PC-9 (cell line): ENCODE data around the gene OCA2. TPM values are rescaled to one million over a fixed set of nuclear protein-coding genes. Genes with fewer than 3 reads are reported as not detected.

Experiments
- BruUV-seq: library from RNA; stranded (reverse); fragments of 400-500 nt; replicated peaks from 2 replicates; lab custom pipeline; 2021; lab: Mats Ljungman, UMichigan
- CTCF ChIA-PET: fragments of 300-600 bp; sonication (Branson Sonifier 250); formaldehyde crosslinking; loops from one replicate; lab custom pipeline; 2022; ENCODE audit warnings: antibody characterized with exemption; lab: Charles Lee
- POLR2A ChIA-PET: fragments of 300-600 bp; sonication (Branson Sonifier 250); formaldehyde crosslinking; loops from one replicate; lab custom pipeline; 2022; ENCODE audit warnings: antibody characterized with exemption; ENCODE audit not compliant: unreplicated experiment; lab: Charles Lee
- DNase-seq, 2 experiments: peaks; one replicate each; pipeline versions ENCODE4 v3.0.0 to v3.0.0-alpha.2; 2015 to 2022; ENCODE audit warnings: mixed read lengths in 1 of 2
- H2AFZ ChIP-seq: fragments of 200-600 bp; sonication (generic); 2 replicates; pipeline ENCODE4 v1.8.1; 2017; ENCODE audit warnings: antibody characterized with exemption
- H3F3A ChIP-seq: fragments of 200-600 bp; sonication (generic); 2 replicates; pipeline ENCODE4 v1.8.1; 2017; ENCODE audit warnings: antibody characterized with exemption, mild to moderate bottlenecking, low read depth; ENCODE audit not compliant: insufficient read depth
- H3K27ac ChIP-seq: fragments of 200-600 bp; sonication (generic); 2 replicates; pipeline ENCODE4 v1.6.1; 2016; ENCODE audit warnings: mixed run types
- H3K27me3 ChIP-seq: fragments of 200-600 bp; sonication (generic); 2 replicates; pipeline ENCODE4 v1.6.1; 2016; ENCODE audit warnings: low read depth, mixed run types; ENCODE audit not compliant: insufficient read depth
- H3K36me3 ChIP-seq: fragments of 200-600 bp; sonication (generic); 2 replicates; pipeline ENCODE4 v1.6.1; 2016; ENCODE audit warnings: low read depth, mixed run types
- H3K4me1 ChIP-seq: fragments of 200-600 bp; sonication (generic); replicated peaks from 2 replicates; pipeline ENCODE4 v1.6.1; 2016; ENCODE audit warnings: mixed run types; ENCODE audit not compliant: insufficient read depth
- H3K4me2 ChIP-seq: fragments of 200-600 bp; sonication (generic); 2 replicates; pipeline ENCODE4 v1.6.1; 2017; ENCODE audit warnings: mixed run types
- H3K4me3 ChIP-seq: fragments of 200-600 bp; sonication (generic); 2 replicates; pipeline ENCODE4 v1.6.1; 2016; ENCODE audit warnings: mixed run types
- H3K79me2 ChIP-seq: fragments of 200-600 bp; sonication (generic); 2 replicates; pipeline ENCODE4 v1.6.1; 2017; ENCODE audit warnings: low read depth, mixed run types
- H3K9me2 ChIP-seq: fragments of 200-600 bp; sonication (generic); 2 replicates; pipeline ENCODE4 v1.8.1; 2017; ENCODE audit warnings: mild to moderate bottlenecking; ENCODE audit not compliant: insufficient read depth
- H3K9me3 ChIP-seq: fragments of 200-600 bp; sonication (generic); 2 replicates; pipeline ENCODE4 v1.8.1; 2016; ENCODE audit warnings: low read depth; ENCODE audit not compliant: insufficient read depth
- H4K20me1 ChIP-seq: fragments of 200-600 bp; sonication (generic); 2 replicates; pipeline ENCODE4 v1.8.1; 2017; ENCODE audit not compliant: insufficient read depth
- CTCF ChIP-seq: fragments of 200-600 bp; sonication (generic); conservative IDR thresholded peaks from 2 replicates; pipeline ENCODE4 v1.6.1; 2017; ENCODE audit warnings: mixed run types, antibody characterized with exemption, mild to moderate bottlenecking, moderate library complexity
- EZH2 ChIP-seq: fragments of 200-600 bp; sonication (generic); IDR thresholded peaks from 2 replicates; pipeline ENCODE4 v1.8.0; 2017; ENCODE audit warnings: antibody characterized with exemption, low read depth
- intact Hi-C: fragments of 100-400 bp; cut with micrococcal nuclease; formaldehyde crosslinking; loops from one replicate; pipeline ENCODE4 v1.10.0; 2022; ENCODE audit not compliant: unreplicated experiment
- total RNA-seq: library from RNA; stranded (reverse); gene quantifications from 2 replicates; pipeline ENCODE4 v1.2.3, GENCODE V29; 2021

The OCA2 gene
- total RNA-seq, 1 experiment from 2014 or later = not detected

- TF ChIP-seq CTCF = no peak
- no peak for TF ChIP-seq EZH2
- Histone ChIP-seq H3K27me3 (no peaks in the 10 kb centered on the region), H3K9me3 (no peaks in the 10 kb centered on the region), H3K36me3 (no peaks in the 10 kb centered on the region), H3K79me2 (no peaks in the 10 kb centered on the region), H2AFZ (no peak overlapping the region), H4K20me1 (no peaks in the 10 kb centered on the region), H3K27ac (no peak overlapping the region), H3F3A (no peaks in the 10 kb centered on the region), H3K9me2 (no peaks in the 10 kb centered on the region), H3K4me1 (no peaks in the 10 kb centered on the region), H3K4me3 (no peak overlapping the region), H3K4me2 (no peak overlapping the region)
- ChIA-PET POLR2A (interaction anchor here (0.6 kb wide), 1 partner anchor 20 kb away, joined by 9 read pairs; no protein-coding TSS in a partner anchor), CTCF (no interaction called here)
- no peak for DNase-seq
- BruUV-seq = no TSS peak
- intact Hi-C loops = no loop called here
Observed at GRCh38 chr15:28112962-28113361, 13.8 kb upstream of the OCA2 start.

- Histone ChIP-seq H3F3A (no peaks in the 10 kb centered on the region), H3K9me3 (no peaks in the 10 kb centered on the region), H3K79me2 (no peaks in the 10 kb centered on the region), H3K4me3 (no peak overlapping the region), H2AFZ (no peak overlapping the region), H3K36me3 (no peaks in the 10 kb centered on the region), H3K9me2 (no peaks in the 10 kb centered on the region), H4K20me1 (no peaks in the 10 kb centered on the region), H3K4me1 (no peaks in the 10 kb centered on the region), H3K4me2 (no peak overlapping the region), H3K27me3 (no peaks in the 10 kb centered on the region), H3K27ac (no peak overlapping the region)
- intact Hi-C loops = no loop called here
- TF ChIP-seq CTCF (no peak), EZH2 (no peak)
- ChIA-PET POLR2A (no interaction called here), CTCF (no interaction called here)
- no TSS peak for BruUV-seq
- no peak for DNase-seq
Observed at GRCh38 chr15:28112101-28112760, 13.1 kb upstream of the OCA2 start.

GRCh38 chr15:28111543-28111942, 12.4 kb upstream of the OCA2 start:
- no peak for DNase-seq
- Histone ChIP-seq H3K36me3 (no peaks in the 10 kb centered on the region), H3K4me3 (no peak overlapping the region), H3K79me2 (no peaks in the 10 kb centered on the region), H2AFZ (no peak overlapping the region), H3K4me1 (no peaks in the 10 kb centered on the region), H3K27me3 (no peaks in the 10 kb centered on the region), H3K9me3 (no peaks in the 10 kb centered on the region), H4K20me1 (no peaks in the 10 kb centered on the region), H3F3A (no peaks in the 10 kb centered on the region), H3K9me2 (no peaks in the 10 kb centered on the region), H3K27ac (no peak overlapping the region), H3K4me2 (no peak overlapping the region)
- ChIA-PET POLR2A (no interaction called here), CTCF (no interaction called here)
- intact Hi-C loops = no loop called here
- TF ChIP-seq CTCF = no peak
- no peak for TF ChIP-seq EZH2
- BruUV-seq = no TSS peak
